ENCODE results near the gene CYP3A5. TPM values are rescaled to one million over a fixed set of nuclear protein-coding genes. Genes with fewer than 3 reads are reported as not detected.

Gene CYP3A5
- total and polyA plus RNA-seq, 7 experiments from 2014 or later: 0.27 to 0.87 (median 0.69) TPM; not detected in 4

DNA sequence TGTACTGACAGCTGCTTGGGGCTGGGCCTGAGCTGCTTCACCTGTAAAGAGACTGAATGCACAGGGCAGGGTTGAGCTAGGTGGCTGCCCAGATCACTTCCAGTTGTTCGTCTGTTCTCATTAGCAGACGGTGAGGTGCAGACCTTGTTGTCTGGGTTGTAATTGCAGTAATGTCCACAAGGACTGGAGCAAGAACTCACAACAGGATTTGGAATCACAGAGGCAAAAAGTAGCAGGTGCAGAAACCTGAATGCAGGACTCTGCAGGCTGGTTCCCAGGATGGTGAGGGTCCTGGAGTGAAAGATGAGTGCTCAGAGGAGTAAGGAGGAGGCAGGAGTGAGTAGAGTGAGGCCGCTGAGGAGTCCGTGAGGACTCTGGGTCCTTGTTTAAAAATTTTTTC is 53.8 kb downstream of the CYP3A5 start:
- Histone ChIP-seq H3K4me1 (ENCODE audit: control insufficient read depth in 2 of 2, insufficient read depth in 2 of 2, low read length in 2 of 2) (peaks cover 23 to 30% of the 10 kb centered on the region in 2 donors), H3K36me3 (ENCODE audit: control insufficient read depth in 2 of 3, insufficient read depth in 3 of 3, low read length in 3 of 3) (peaks cover 8 to 81% (median 36%) of the 10 kb centered on the region in 3 experiments), H3K4me3 (ENCODE audit: low read length) (no peak overlapping the region), H3K9me3 (ENCODE audit: control insufficient read depth in 2 of 3, low read length in 3 of 3) (no peaks in the 10 kb centered on the region), H3K27me3 (ENCODE audit: control insufficient read depth in 2 of 2, insufficient read depth in 2 of 2, low read length in 2 of 2) (no peaks in the 10 kb centered on the region), H3K27ac (ENCODE audit: low read depth, low read length) (peak overlapping the region; percentile 89)
- Mint-ChIP-seq H3K27ac (peak overlapping the region; percentile 19 to 100 (median 91)), H3K9me3 (peaks cover 0 to 5% (median 0%) of the 10 kb centered on the region in 11 donors), H3K4me1 (peaks cover 35 to 72% (median 58%) of the 10 kb centered on the region in 7 donors), H3K36me3 (peaks cover 10 to 78% (median 52%) of the 10 kb centered on the region in 5 donors), H3K4me3 (peak overlapping the region in 6 of 10 donors; percentile 5 to 95 (median 15)), H3K27me3 (no peaks in the 10 kb centered on the region)
- CTCF ChIA-PET: no interaction called here
- POLR2A ChIA-PET: interaction anchor here (2.1 kb wide), 1 partner anchor 10 kb away, joined by 12 read pairs; the partner anchor contains the start of gene ZSCAN25
- DNase-seq: no peak
- intact Hi-C loops (cut with micrococcal nuclease): loop anchor here in 1 of 2 donors (2.0 to 10.0 kb wide), 3 partner anchors 121 to 369 kb away; partner anchors contain the start of genes BUD31, PDAP1 and ZKSCAN5
- ATAC-seq: no peak

DNA sequence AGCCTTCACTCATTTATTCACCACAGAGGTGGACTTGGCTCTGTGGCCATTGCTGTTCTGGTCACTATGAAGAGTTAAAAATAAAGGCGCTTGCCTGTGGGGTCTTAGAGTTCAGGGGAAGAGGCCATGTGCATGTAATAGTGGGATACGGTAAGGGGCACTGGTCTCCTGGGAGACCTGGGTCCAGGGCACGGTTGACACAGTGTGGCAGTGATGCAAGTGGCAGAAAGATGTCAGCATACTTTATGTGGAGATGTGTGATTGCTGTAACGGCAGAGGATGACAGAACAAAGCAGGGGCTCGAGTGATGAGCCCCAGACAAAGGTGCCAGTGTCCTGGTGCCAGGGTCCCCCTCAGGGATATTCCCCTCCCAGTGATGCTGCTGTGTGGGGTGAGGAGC is 54.5 kb downstream of the CYP3A5 start:
- H3K27ac ChIP-seq (ENCODE audit: low read depth, low read length): peak overlapping the region; percentile 89

DNA sequence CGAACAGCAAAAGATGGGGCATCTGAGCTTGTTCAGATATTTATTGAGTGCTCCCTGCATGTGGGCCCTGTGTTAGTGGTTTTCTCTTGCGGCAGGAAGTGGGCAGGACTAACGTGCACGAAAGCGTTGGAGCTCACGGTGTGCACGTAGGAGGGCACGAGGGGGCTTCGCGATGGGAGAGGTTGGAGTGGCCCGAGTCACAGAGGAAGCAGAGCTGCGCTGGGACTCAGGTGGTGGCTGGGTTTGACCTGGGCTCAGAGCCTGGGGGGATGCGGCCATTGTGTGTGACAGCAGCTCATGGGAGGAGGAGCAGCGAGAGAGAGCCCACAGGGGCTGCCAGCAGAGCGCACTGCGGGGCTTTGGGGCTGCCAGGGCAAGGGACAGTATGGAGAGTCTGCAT is 55.3 kb downstream of the CYP3A5 start:
- no peaks in the 10 kb centered on the region for H3K27me3 ChIP-seq (ENCODE audit: control insufficient read depth in 2 of 2, insufficient read depth in 2 of 2, low read length in 2 of 2)
- ChIA-PET POLR2A (interaction anchor here (0.6 to 2.1 kb wide), 13 partner anchors 8 to 458 kb away, joined by 3 to 15 read pairs (median 4); partner anchors contain the start of genes CPSF4, FAM200A, PTCD1 and ZKSCAN5), CTCF (interaction anchor here (0.9 kb wide), 1 partner anchor 99 kb away, joined by 3 read pairs; no protein-coding TSS in a partner anchor)
- Mint-ChIP-seq H3K4me1 (peaks cover 34 to 76% (median 60%) of the 10 kb centered on the region in 7 donors), H3K27ac (peak overlapping the region; percentile 91 to 100 (median 97)), H3K9me3 (peaks cover 0 to 5% (median 0%) of the 10 kb centered on the region in 11 donors), H3K27me3 (no peaks in the 10 kb centered on the region), H3K36me3 (peaks cover 11 to 75% (median 53%) of the 10 kb centered on the region in 5 donors), H3K4me3 (peak overlapping the region; percentile 83 to 95 (median 89))
- peak; percentile 34 to 89 (median 86) for DNase-seq
- H3K4me3 ChIP-seq (ENCODE audit: low read length): peak overlapping the region; percentile 62
- H3K4me1 ChIP-seq (ENCODE audit: control insufficient read depth in 2 of 2, insufficient read depth in 2 of 2, low read length in 2 of 2): peaks cover 23 to 30% of the 10 kb centered on the region in 2 donors
- peak overlapping the region; percentile 89 for H3K27ac ChIP-seq (ENCODE audit: low read depth, low read length)
- intact Hi-C loops (cut with micrococcal nuclease): loop anchor here (1.0 to 10.0 kb wide), 4 partner anchors 8 to 370 kb away; partner anchors contain the start of genes ZSCAN25 (in 2 of the 2), BUD31 (in 1 of the 2), PDAP1 (in 1 of the 2) and ZKSCAN5 (in 1 of the 2)
- H3K9me3 ChIP-seq (ENCODE audit: control insufficient read depth in 2 of 3, low read length in 3 of 3): no peaks in the 10 kb centered on the region
- peaks cover 16 to 81% (median 40%) of the 10 kb centered on the region in 3 experiments for H3K36me3 ChIP-seq (ENCODE audit: control insufficient read depth in 2 of 3, insufficient read depth in 3 of 3, low read length in 3 of 3)
- ATAC-seq: peak; percentile 96

More for the DNA sequence above, 54.5 kb downstream of the CYP3A5 start:
- no peaks in the 10 kb centered on the region for H3K9me3 ChIP-seq (ENCODE audit: control insufficient read depth in 2 of 3, low read length in 3 of 3)
- Mint-ChIP-seq H3K4me3 (peak overlapping the region; percentile 83 to 95 (median 89)), H3K27ac (peak overlapping the region; percentile 91 to 100 (median 97)), H3K36me3 (peaks cover 10 to 78% (median 52%) of the 10 kb centered on the region in 5 donors), H3K4me1 (peaks cover 34 to 75% (median 59%) of the 10 kb centered on the region in 7 donors), H3K27me3 (no peaks in the 10 kb centered on the region), H3K9me3 (peaks cover 0 to 5% (median 0%) of the 10 kb centered on the region in 11 donors)
- ATAC-seq (no peak), DNase-seq (no peak)
- CTCF ChIA-PET: no interaction called here
- H3K27me3 ChIP-seq (ENCODE audit: control insufficient read depth in 2 of 2, insufficient read depth in 2 of 2, low read length in 2 of 2): no peaks in the 10 kb centered on the region
- H3K4me1 ChIP-seq (ENCODE audit: control insufficient read depth in 2 of 2, insufficient read depth in 2 of 2, low read length in 2 of 2): peaks cover 23 to 30% of the 10 kb centered on the region in 2 donors
- peak overlapping the region; percentile 62 for H3K4me3 ChIP-seq (ENCODE audit: low read length)
- POLR2A ChIA-PET: interaction anchor here (1.5 to 2.1 kb wide), 2 partner anchors 9 to 120 kb away, joined by 6 to 12 read pairs; partner anchors contain the start of genes ZKSCAN5 and ZSCAN25
- H3K36me3 ChIP-seq (ENCODE audit: control insufficient read depth in 2 of 3, insufficient read depth in 3 of 3, low read length in 3 of 3): peaks cover 11 to 81% (median 37%) of the 10 kb centered on the region in 3 experiments
- intact Hi-C loops (cut with micrococcal nuclease): loop anchor here in 1 of 2 donors (2.0 to 10.0 kb wide), 3 partner anchors 121 to 369 kb away; partner anchors contain the start of genes BUD31, PDAP1 and ZKSCAN5

DNA sequence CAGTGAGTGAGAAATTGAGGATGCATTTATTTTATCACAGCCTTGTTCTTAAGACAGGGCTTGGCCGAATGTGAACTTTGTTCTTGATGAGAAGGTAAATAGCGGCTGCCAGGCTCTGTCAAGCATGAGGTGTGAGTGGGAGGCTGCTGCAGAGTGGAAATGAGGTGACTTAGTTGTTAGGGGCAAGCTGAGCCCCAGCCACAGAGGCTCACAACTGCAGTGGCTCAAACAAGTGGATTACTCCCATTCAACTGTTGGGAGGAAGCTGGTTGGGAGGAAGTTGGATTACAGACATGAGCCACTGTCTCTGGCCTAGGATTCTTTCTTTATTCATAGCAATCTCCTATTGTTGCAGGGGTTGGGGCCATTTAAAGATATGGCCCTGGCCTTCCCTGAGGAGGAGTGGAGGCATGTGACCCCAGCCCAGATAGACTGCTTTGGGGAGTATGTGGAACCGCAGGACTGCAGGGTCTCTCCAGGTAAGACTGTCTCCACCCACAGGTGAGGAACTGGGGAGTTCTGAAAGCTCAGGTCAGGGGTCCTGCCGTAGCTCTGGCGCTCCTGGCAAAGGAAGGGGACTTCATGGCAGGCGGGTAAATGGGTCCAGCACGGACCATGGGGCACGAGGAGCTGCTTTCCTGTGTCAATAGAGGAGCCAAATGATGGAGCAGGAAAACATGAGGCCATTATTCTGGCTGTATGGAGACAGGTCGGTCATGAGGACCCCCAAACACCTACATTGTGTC is 55.9 kb downstream of the CYP3A5 start:
- peaks cover 23 to 30% of the 10 kb centered on the region in 2 donors for H3K4me1 ChIP-seq (ENCODE audit: control insufficient read depth in 2 of 2, insufficient read depth in 2 of 2, low read length in 2 of 2)
- intact Hi-C loops (cut with micrococcal nuclease): loop anchor here (1.0 to 10.0 kb wide), 4 partner anchors 8 to 371 kb away; partner anchors contain the start of genes ZSCAN25 (in 2 of the 2), BUD31 (in 1 of the 2), PDAP1 (in 1 of the 2) and ZKSCAN5 (in 1 of the 2)
- Mint-ChIP-seq H3K4me1 (peaks cover 38 to 80% (median 66%) of the 10 kb centered on the region in 7 donors), H3K27me3 (no peaks in the 10 kb centered on the region), H3K4me3 (peak overlapping the region; percentile 83 to 95 (median 89)), H3K36me3 (peaks cover 17 to 75% (median 58%) of the 10 kb centered on the region in 5 donors), H3K9me3 (peaks cover 0 to 5% (median 0%) of the 10 kb centered on the region in 11 donors), H3K27ac (peak overlapping the region; percentile 91 to 100 (median 97))
- POLR2A ChIA-PET: interaction anchor here (0.6 to 2.1 kb wide), 14 partner anchors 8 to 459 kb away, joined by 3 to 15 read pairs (median 4); partner anchors contain the start of genes CPSF4, FAM200A, PTCD1 and ZKSCAN5
- ATAC-seq (peak; percentile 17), DNase-seq (peak in 7 of 9 donors; percentile 22 to 42 (median 38))
- peak overlapping the region; percentile 62 for H3K4me3 ChIP-seq (ENCODE audit: low read length)
- no peaks in the 10 kb centered on the region for H3K27me3 ChIP-seq (ENCODE audit: control insufficient read depth in 2 of 2, insufficient read depth in 2 of 2, low read length in 2 of 2)
- CTCF ChIA-PET: interaction anchor here (0.9 kb wide), 1 partner anchor 99 kb away, joined by 3 read pairs; no protein-coding TSS in a partner anchor
- H3K36me3 ChIP-seq (ENCODE audit: control insufficient read depth in 2 of 3, insufficient read depth in 3 of 3, low read length in 3 of 3): peaks cover 16 to 81% (median 40%) of the 10 kb centered on the region in 3 experiments
- H3K27ac ChIP-seq (ENCODE audit: low read depth, low read length): peak overlapping the region; percentile 89
- no peaks in the 10 kb centered on the region for H3K9me3 ChIP-seq (ENCODE audit: control insufficient read depth in 2 of 3, low read length in 3 of 3)

DNA sequence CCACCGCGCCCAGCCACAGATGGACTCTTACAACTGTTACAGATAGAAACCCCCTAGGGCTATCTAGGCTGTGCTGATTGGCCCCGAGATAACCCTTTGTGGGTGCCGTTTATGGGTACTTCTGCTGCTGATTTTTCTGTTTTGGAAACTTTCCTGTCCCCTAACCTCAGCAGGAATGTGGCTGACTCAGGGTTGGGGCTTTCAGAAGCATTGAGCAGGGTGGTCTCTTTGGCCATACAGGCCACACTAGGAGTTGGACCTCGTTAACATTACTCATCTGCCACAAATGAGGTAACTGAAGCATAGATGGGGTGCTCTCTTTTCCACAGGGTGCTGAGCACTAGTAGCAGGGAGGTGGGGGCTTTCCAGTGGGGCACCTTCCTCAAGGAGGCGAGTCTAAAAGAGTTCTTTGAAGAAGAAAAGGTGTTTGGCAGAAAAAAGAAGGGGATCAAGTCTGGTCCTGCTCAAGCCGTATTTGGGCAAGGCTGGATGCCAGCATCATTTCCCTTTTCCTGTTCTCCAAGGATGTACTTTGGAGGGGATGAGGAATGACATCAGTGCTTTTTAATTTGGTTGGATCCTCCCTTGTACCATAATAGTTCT is 56.6 kb downstream of the CYP3A5 start:
- POLR2A ChIA-PET: interaction anchor here (1.2 to 1.7 kb wide), 3 partner anchors 64 to 122 kb away, joined by 3 to 15 read pairs (median 7); partner anchors contain the start of genes FAM200A and ZNF655
- H3K27ac ChIP-seq (ENCODE audit: low read depth, low read length): peak overlapping the region; percentile 89

More for the DNA sequence above, 56.6 kb downstream of the CYP3A5 start:
- Histone ChIP-seq H3K9me3 (ENCODE audit: control insufficient read depth in 2 of 3, low read length in 3 of 3) (no peaks in the 10 kb centered on the region), H3K4me1 (ENCODE audit: control insufficient read depth in 2 of 2, insufficient read depth in 2 of 2, low read length in 2 of 2) (peaks cover 23 to 35% of the 10 kb centered on the region in 2 donors), H3K36me3 (ENCODE audit: control insufficient read depth in 2 of 3, insufficient read depth in 3 of 3, low read length in 3 of 3) (peaks cover 18 to 80% (median 36%) of the 10 kb centered on the region in 3 experiments), H3K4me3 (ENCODE audit: low read length) (peak overlapping the region; percentile 62), H3K27me3 (ENCODE audit: control insufficient read depth in 2 of 2, insufficient read depth in 2 of 2, low read length in 2 of 2) (no peaks in the 10 kb centered on the region)
- intact Hi-C loops (cut with micrococcal nuclease): loop anchor here in 1 of 2 donors (10.0 kb wide), 1 partner anchor 372 kb away; no protein-coding TSS in a partner anchor
- DNase-seq (peak in 2 of 9 donors; percentile 33 to 49), ATAC-seq (no peak)
- Mint-ChIP-seq H3K4me3 (peak overlapping the region; percentile 83 to 95 (median 89)), H3K36me3 (peaks cover 20 to 75% (median 58%) of the 10 kb centered on the region in 5 donors), H3K9me3 (peaks cover 0 to 4% (median 0%) of the 10 kb centered on the region in 11 donors), H3K27me3 (no peaks in the 10 kb centered on the region), H3K4me1 (peaks cover 41 to 80% (median 73%) of the 10 kb centered on the region in 7 donors), H3K27ac (peak overlapping the region; percentile 91 to 100 (median 97))
- CTCF ChIA-PET: no interaction called here

Data from naive thymus-derived CD4-positive, alpha-beta T cell (primary cell).